HG03575 (cell line): ENCODE data around the gene CGB7.

ENCODE experiments used
- ATAC-seq: cut with Tn5 transposase; IDR thresholded peaks from one replicate; pipeline ENCODE4 v1.9.1; 2021; ENCODE audit not compliant: unreplicated experiment, insufficient number of reproducible peaks, low FRiP score; ENCODE audit errors: extremely low read depth

CGB7 gene

GRCh38 chr19:49057636-49058234, at the start of gene CGB7:
Gene CGB7 (minus strand): TSS chr19:49057749. CDS start chr19:49055375, 2,374 bp downstream.
- no peak for ATAC-seq

- ATAC-seq = no peak
These were observed 49.1 kb upstream of the CGB7 start for GRCh38 chr19:49106648-49107135.

GRCh38 chr19:49104229-49104864, 46.8 kb upstream of the CGB7 start:
- ATAC-seq = no peak

- ATAC-seq = no peak
These were observed 46.0 kb upstream of the CGB7 start for GRCh38 chr19:49103331-49104085.

GRCh38 chr19:49102303-49102702, 44.8 kb upstream of the CGB7 start:
- ATAC-seq = no peak

- ATAC-seq = no peak
These were observed 43.6 kb upstream of the CGB7 start for GRCh38 chr19:49101160-49101559.

GRCh38 chr19:49098795-49099194, 41.2 kb upstream of the CGB7 start:
- no peak for ATAC-seq

- no peak for ATAC-seq
These were observed 40.1 kb upstream of the CGB7 start for GRCh38 chr19:49097453-49098288.

GRCh38 chr19:49094505-49095482, 37.2 kb upstream of the CGB7 start:
- ATAC-seq = no peak

GRCh38 chr19:49092686-49093085, 35.1 kb upstream of the CGB7 start:
- no peak for ATAC-seq

GRCh38 chr19:49091391-49092038, 34.0 kb upstream of the CGB7 start:
- no peak for ATAC-seq

- ATAC-seq = no peak
These were observed 28.7 kb upstream of the CGB7 start for GRCh38 chr19:49086296-49086695.

- no peak for ATAC-seq
These were observed 28.3 kb upstream of the CGB7 start for GRCh38 chr19:49085868-49086232.

GRCh38 chr19:49085020-49085867, 27.7 kb upstream of the CGB7 start, which contains the start of gene SNRNP70:
Gene SNRNP70 (plus strand): TSS chr19:49085451. CDS start chr19:49086415, 964 bp downstream.
- ATAC-seq = peak; percentile 52

GRCh38 chr19:49084206-49085019, 26.9 kb upstream of the CGB7 start:
- no peak for ATAC-seq

- no peak for ATAC-seq
These were observed 23.7 kb upstream of the CGB7 start for GRCh38 chr19:49081273-49081672.
